ENCODE data around the gene EPHA6.

The EPHA6 gene

DNA sequence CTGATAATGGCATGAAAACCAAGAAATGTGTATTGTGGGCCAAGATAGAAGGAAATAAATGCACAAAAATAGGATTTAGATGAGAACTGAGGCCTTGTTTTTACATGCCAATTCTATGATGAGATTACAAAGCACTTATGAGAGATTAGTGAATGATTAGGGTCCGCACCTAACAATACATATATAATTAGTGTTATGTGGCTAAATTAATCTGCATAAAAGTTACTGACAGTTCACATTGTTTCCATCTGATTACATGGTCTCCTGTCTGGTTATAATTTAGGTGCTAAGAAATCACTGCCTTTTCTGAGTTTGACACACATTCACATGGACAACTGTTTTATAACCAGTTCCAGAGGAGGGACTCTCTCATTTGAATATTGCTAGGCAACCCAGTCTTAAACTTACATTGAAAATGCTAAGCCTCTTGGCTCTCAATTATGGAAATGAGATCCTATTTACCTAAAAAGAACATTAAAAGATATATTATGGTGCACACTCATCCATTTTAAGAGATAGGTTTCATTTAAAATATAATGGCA is 833.1 kb downstream of the EPHA6 start:
- no peak for DNase-seq (ENCODE audit: insufficient read length, low spot score)
- TF ChIP-seq POLR2AphosphoS5 (IDR thresholded peaks at IDR 0.05; ENCODE audit: low read depth, low read length) (no peak), POLR2A (IDR thresholded peaks at IDR 0.05; ENCODE audit: low read depth, low read length) (no peak), POU2F2 (IDR thresholded peaks at IDR 0.05; ENCODE audit: low read depth, low read length) (no peak), PAX5 (IDR thresholded peaks at IDR 0.05; ENCODE audit: insufficient read depth, low read length, severe bottlenecking) (no peak), SPI1 (IDR thresholded peaks at IDR 0.05; ENCODE audit: low read depth, low read length) (no peak), TAF1 (IDR thresholded peaks at IDR 0.05; ENCODE audit: low read depth, low read length) (no peak)
- no peak for FAIRE-seq

DNA sequence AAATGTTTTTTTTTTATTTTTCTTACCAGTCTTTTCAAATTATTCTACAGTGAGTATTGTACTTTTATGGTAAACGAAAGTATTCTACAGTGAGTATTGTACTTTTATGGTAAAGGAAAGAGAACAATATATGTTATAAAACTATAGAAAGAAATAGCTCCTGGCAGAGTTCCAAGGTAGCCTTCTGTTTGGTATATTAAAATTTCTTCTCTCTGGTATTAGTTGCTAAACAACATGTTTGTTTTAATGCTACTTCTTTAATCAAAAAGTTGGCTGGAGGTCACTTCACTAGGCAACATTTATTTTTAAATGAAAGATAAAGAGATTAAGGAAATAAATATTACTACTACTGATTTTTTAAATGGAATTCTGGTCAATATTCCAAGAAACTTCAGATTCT is 841.6 kb downstream of the EPHA6 start:
- FAIRE-seq: no peak
- TF ChIP-seq TAF1 (IDR thresholded peaks at IDR 0.05; ENCODE audit: low read depth, low read length): no peak
- no peak for TF ChIP-seq POU2F2 (IDR thresholded peaks at IDR 0.05; ENCODE audit: low read depth, low read length)
- no peak for TF ChIP-seq PAX5 (IDR thresholded peaks at IDR 0.05; ENCODE audit: insufficient read depth, low read length, severe bottlenecking)
- no peak for TF ChIP-seq SPI1 (IDR thresholded peaks at IDR 0.05; ENCODE audit: low read depth, low read length)
- TF ChIP-seq POLR2A (IDR thresholded peaks at IDR 0.05; ENCODE audit: low read depth, low read length): no peak
- no peak for TF ChIP-seq POLR2AphosphoS5 (IDR thresholded peaks at IDR 0.05; ENCODE audit: low read depth, low read length)

DNA sequence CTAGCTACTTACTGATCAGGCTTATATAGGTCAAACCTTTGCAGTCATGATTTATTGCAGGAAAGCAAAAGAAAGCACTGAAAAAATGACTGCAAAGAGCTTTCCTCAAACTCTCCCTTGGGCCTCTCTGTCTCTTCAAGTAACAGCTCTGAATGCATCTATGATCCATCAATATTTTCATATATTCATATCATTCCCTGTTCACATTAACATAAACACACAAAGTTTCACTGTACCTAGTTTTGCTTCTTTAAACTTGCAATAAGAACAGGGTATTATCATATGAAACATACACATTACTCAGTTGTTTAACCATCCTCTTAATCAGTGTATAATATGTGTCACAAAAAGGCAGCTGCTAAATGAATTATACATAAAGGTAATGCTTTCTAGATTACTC is 842.2 kb downstream of the EPHA6 start:
- no peak for FAIRE-seq

More for the DNA sequence above, 841.6 kb downstream of the EPHA6 start:
- DNase-seq (ENCODE audit: insufficient read length, low spot score): no peak

DNA sequence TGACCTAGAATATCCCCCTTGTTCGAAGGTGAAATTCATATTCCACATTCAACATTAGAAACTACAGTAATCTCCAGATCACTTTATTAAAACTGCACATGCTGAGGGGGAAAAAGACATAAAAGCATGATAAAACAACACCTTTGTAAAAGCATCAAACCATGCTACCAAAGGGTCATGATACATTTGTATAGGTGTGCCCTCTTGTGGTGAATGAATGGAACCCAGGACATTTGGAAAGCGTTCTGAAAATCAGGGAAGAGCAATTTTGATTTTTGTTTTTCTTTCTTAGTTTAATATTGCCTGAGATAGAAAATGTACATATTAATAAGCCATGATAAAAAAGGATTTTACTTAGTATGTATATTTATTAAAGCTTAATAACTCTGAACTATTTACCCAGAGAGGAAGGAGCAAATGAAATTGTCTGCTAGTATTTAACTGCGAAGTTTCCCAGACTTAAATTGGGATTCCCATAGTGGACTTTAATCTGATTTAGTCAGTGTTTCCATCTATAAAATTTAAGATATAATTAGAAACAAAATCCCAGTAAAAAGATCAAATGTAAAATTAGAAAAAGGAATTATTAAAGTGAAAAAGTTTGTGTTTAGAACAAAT is 844.4 kb downstream of the EPHA6 start:
- DNase-seq (ENCODE audit: insufficient read length, low spot score): no peak
- FAIRE-seq: no peak
- TF ChIP-seq SPI1 (IDR thresholded peaks at IDR 0.05; ENCODE audit: low read depth, low read length): no peak
- no peak for TF ChIP-seq POLR2A (IDR thresholded peaks at IDR 0.05; ENCODE audit: low read depth, low read length)
- TF ChIP-seq POLR2AphosphoS5 (IDR thresholded peaks at IDR 0.05; ENCODE audit: low read depth, low read length): no peak

More for the DNA sequence above, 842.2 kb downstream of the EPHA6 start:
- no peak for DNase-seq (ENCODE audit: insufficient read length, low spot score)
- TF ChIP-seq POU2F2 (IDR thresholded peaks at IDR 0.05; ENCODE audit: low read depth, low read length) (no peak), POLR2AphosphoS5 (IDR thresholded peaks at IDR 0.05; ENCODE audit: low read depth, low read length) (no peak), POLR2A (IDR thresholded peaks at IDR 0.05; ENCODE audit: low read depth, low read length) (no peak), SPI1 (IDR thresholded peaks at IDR 0.05; ENCODE audit: low read depth, low read length) (no peak), PAX5 (IDR thresholded peaks at IDR 0.05; ENCODE audit: insufficient read depth, low read length, severe bottlenecking) (no peak), TAF1 (IDR thresholded peaks at IDR 0.05; ENCODE audit: low read depth, low read length) (no peak)

DNA sequence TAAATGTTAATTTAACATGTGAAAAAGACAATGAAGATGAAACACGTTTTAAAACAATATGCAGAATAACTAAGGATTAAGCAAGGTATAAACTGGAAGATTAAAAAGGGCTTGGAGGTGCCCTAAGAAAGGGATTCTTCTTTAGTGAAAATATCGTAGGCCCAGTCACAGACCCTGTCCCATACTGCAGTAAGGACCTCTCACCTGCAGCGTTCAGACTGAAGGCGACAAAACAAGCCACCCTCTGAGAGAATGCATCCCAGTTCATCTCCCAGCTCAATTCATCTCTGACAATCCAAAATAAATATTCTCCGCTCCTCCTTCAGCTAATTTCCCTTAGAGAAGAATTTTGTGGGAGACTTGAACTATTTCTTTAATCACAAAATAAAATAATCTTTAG is 847.9 kb downstream of the EPHA6 start:
- FAIRE-seq: no peak
- DNase-seq (ENCODE audit: insufficient read length, low spot score): no peak
- TF ChIP-seq POLR2A (IDR thresholded peaks at IDR 0.05; ENCODE audit: low read depth, low read length) (no peak), POLR2AphosphoS5 (IDR thresholded peaks at IDR 0.05; ENCODE audit: low read depth, low read length) (no peak), TAF1 (IDR thresholded peaks at IDR 0.05; ENCODE audit: low read depth, low read length) (no peak), PAX5 (IDR thresholded peaks at IDR 0.05; ENCODE audit: insufficient read depth, low read length, severe bottlenecking) (no peak), SPI1 (IDR thresholded peaks at IDR 0.05; ENCODE audit: low read depth, low read length) (no peak), POU2F2 (IDR thresholded peaks at IDR 0.05; ENCODE audit: low read depth, low read length) (no peak)

DNA sequence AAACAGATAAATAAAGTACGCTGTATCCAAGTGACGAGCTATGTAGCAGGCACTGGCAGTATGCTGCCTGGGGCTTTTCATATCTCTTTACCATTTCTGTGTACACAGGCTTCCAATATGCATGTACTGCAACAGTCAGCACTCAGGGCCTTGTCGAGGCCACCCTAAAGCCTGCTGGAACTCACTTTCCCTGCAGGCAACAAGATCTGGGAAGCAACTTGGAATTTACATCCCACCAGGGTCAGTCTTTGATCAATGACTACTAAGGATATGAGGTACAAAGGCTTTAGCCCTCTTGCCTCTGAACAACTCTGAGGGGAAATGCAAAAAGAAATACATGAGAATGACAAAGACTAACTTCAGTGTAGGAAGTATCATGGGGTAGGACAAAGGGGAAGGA is 848.4 kb downstream of the EPHA6 start:
- DNase-seq (ENCODE audit: insufficient read length, low spot score): no peak
- TF ChIP-seq SPI1 (IDR thresholded peaks at IDR 0.05; ENCODE audit: low read depth, low read length) (no peak), POLR2AphosphoS5 (IDR thresholded peaks at IDR 0.05; ENCODE audit: low read depth, low read length) (no peak)
- FAIRE-seq: no peak

DNA sequence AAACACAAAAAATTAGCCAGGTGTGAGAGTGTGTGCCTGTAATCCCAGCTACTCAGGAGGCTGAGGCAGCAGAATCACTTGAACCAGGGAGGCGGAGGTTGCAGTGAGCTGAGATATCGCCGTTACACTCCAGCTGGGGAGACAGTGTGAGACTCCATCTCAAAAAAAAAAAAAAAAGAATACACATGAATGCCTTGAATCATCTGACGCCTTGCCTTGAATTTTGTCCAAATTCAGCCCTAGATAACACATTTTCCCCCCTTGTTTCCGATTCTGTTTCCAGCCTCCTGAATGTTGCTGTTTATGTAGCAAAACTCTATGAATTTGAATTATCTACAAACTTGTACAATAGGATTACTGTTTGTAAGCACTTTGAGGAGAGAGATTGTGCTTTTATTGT is 851.5 kb downstream of the EPHA6 start:
- no peak for TF ChIP-seq SPI1 (IDR thresholded peaks at IDR 0.05; ENCODE audit: low read depth, low read length)
- TF ChIP-seq TAF1 (IDR thresholded peaks at IDR 0.05; ENCODE audit: low read depth, low read length): no peak
- no peak for FAIRE-seq
- DNase-seq (ENCODE audit: insufficient read length, low spot score): no peak

DNA sequence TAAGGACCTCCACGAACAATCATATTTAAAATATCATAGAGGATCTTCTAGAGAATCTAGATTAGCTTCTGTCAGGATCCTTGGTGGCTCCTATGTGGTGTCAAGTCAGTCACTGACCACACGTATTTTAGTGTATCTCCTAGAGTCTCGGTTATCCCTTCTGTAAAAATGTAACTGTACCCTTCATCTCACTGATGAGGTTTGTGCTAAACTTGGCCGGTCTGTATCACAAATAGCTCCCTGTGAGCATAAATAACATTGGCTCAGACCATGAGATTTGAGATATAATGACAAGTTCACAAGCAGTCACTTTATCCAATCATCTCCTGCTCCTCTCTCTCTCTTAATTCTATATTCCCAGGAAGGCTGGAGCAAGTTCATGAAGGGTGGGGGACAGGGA is 856.6 kb downstream of the EPHA6 start:
- FAIRE-seq (no peak), DNase-seq (ENCODE audit: insufficient read length, low spot score) (no peak)
- TF ChIP-seq PAX5 (IDR thresholded peaks at IDR 0.05; ENCODE audit: insufficient read depth, low read length, severe bottlenecking): no peak
- no peak for TF ChIP-seq POU2F2 (IDR thresholded peaks at IDR 0.05; ENCODE audit: low read depth, low read length)
- TF ChIP-seq POLR2AphosphoS5 (IDR thresholded peaks at IDR 0.05; ENCODE audit: low read depth, low read length): no peak
- TF ChIP-seq POLR2A (IDR thresholded peaks at IDR 0.05; ENCODE audit: low read depth, low read length): no peak
- no peak for TF ChIP-seq TAF1 (IDR thresholded peaks at IDR 0.05; ENCODE audit: low read depth, low read length)
- TF ChIP-seq SPI1 (IDR thresholded peaks at IDR 0.05; ENCODE audit: low read depth, low read length): no peak

DNA sequence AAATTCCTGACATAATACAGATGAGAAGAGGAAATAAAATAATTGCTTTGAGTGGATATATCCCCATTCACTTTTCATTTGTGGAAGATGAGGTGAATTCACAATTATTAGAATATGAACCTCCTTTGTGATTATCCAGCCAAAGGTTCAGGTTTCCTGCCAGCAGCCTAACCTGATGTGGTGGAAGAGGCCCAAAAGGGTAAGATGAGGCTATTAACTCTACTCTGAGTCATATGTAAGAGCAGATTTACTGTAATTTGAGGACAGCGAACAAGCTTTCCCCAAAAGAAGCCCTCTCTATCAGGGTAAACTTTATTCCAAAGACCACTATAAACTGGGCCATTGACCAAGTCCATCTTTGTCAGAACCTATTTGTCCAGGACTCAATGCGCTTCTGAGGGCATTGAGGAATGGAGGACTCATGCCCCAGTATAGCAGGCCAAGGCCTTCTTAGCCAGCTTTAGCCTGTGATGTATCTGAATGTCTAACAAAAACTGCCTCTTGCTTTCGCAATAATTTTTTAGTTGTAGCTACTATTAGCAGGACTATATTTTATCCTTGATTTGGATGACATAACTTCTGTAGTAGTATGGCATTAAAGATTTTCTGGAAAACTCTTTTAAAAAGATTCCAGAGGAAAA is 859.1 kb downstream of the EPHA6 start:
- DNase-seq (ENCODE audit: insufficient read length, low spot score): no peak
- no peak for FAIRE-seq
- TF ChIP-seq POLR2A (IDR thresholded peaks at IDR 0.05; ENCODE audit: low read depth, low read length) (no peak), TAF1 (IDR thresholded peaks at IDR 0.05; ENCODE audit: low read depth, low read length) (no peak), SPI1 (IDR thresholded peaks at IDR 0.05; ENCODE audit: low read depth, low read length) (no peak), POLR2AphosphoS5 (IDR thresholded peaks at IDR 0.05; ENCODE audit: low read depth, low read length) (no peak), POU2F2 (IDR thresholded peaks at IDR 0.05; ENCODE audit: low read depth, low read length) (no peak), PAX5 (IDR thresholded peaks at IDR 0.05; ENCODE audit: insufficient read depth, low read length, severe bottlenecking) (no peak)

DNA sequence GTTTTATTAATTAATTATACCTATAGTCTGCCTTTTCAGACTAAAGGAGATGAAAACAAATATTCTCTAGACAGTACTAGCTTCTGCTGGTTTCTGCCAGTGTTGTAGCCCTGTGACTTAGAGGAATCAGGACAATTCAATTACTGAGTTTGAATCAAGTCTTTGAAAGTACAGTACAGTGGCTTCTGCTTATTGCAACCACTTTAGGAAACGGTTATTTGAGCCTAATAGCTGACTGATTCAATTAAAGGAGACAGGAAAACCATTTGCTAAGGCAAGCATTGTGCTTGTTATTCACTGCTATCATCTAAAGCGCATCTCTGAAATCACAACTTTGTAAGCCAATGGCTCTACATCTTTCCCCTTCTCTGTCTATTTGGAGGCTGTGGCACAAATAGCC is 860.1 kb downstream of the EPHA6 start:
- no peak for FAIRE-seq
- no peak for DNase-seq (ENCODE audit: insufficient read length, low spot score)

More for the DNA sequence above, 860.1 kb downstream of the EPHA6 start:
- TF ChIP-seq POLR2AphosphoS5 (IDR thresholded peaks at IDR 0.05; ENCODE audit: low read depth, low read length) (no peak), SPI1 (IDR thresholded peaks at IDR 0.05; ENCODE audit: low read depth, low read length) (no peak), TAF1 (IDR thresholded peaks at IDR 0.05; ENCODE audit: low read depth, low read length) (no peak), POU2F2 (IDR thresholded peaks at IDR 0.05; ENCODE audit: low read depth, low read length) (no peak), PAX5 (IDR thresholded peaks at IDR 0.05; ENCODE audit: insufficient read depth, low read length, severe bottlenecking) (no peak), POLR2A (IDR thresholded peaks at IDR 0.05; ENCODE audit: low read depth, low read length) (no peak)
